Lower leg skin (tissue), 3 donors: Measurements from ENCODE around the gene HAUS3.

Experiments used
- POLR2A ChIP-seq, 2 donors: fragments of 450-650 bp; IDR thresholded peaks; one replicate each; pipeline ENCODE4 v1.6.1; 2016 to 2017; ENCODE audit warnings: antibody characterized with exemption in 2 of 2, mild to moderate bottlenecking in 1 of 2, moderate library complexity in 1 of 2
- TF ChIP-seq, protein P1 (sequence below), 3 donors: fragments of 450-650 bp; IDR thresholded peaks; one replicate each; pipeline ENCODE4 v1.5.1; 2016; ENCODE audit warnings: antibody characterized with exemption in 3 of 3, mild to moderate bottlenecking in 3 of 3, moderate library complexity in 2 of 3

- TF ChIP-seq, protein P1, sequence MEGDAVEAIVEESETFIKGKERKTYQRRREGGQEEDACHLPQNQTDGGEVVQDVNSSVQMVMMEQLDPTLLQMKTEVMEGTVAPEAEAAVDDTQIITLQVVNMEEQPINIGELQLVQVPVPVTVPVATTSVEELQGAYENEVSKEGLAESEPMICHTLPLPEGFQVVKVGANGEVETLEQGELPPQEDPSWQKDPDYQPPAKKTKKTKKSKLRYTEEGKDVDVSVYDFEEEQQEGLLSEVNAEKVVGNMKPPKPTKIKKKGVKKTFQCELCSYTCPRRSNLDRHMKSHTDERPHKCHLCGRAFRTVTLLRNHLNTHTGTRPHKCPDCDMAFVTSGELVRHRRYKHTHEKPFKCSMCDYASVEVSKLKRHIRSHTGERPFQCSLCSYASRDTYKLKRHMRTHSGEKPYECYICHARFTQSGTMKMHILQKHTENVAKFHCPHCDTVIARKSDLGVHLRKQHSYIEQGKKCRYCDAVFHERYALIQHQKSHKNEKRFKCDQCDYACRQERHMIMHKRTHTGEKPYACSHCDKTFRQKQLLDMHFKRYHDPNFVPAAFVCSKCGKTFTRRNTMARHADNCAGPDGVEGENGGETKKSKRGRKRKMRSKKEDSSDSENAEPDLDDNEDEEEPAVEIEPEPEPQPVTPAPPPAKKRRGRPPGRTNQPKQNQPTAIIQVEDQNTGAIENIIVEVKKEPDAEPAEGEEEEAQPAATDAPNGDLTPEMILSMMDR (IDR thresholded peaks at IDR 0.05): no peak
- TF ChIP-seq POLR2A (IDR thresholded peaks at IDR 0.05): no peak
Observed at GRCh38 chr4:2274320-2275043, 32.6 kb upstream of the HAUS3 start.
